CD4-positive, alpha-beta T cell (primary cell): ENCODE measurements around the gene FMNL2. TPM values are rescaled to one million over a fixed set of nuclear protein-coding genes. Genes with fewer than 3 reads are reported as not detected.

ENCODE experiments used
- ATAC-seq: fragments of 200-7000 bp; cut with Tn5 transposase; one replicate; pipeline ENCODE4 v1.10.0; 2022; ENCODE audit warnings: mild to moderate bottlenecking; ENCODE audit not compliant: poor library complexity
- CTCF ChIA-PET: fragments of 350-600 bp; sonication (Branson Sonifier 250); formaldehyde crosslinking; loops from one replicate; lab custom pipeline; 2021; ENCODE audit warnings: antibody characterized with exemption, inconsistent platforms; lab: Charles Lee
- POLR2A ChIA-PET: fragments of 350-600 bp; sonication (Branson Sonifier 250); formaldehyde crosslinking; loops from one replicate; lab custom pipeline; 2021; ENCODE audit warnings: antibody characterized with exemption, inconsistent platforms; lab: Charles Lee
- DNase-seq, 14 experiments: peaks; one replicate each; pipeline ENCODE4 v3.0.0-alpha.2; 2013 to 2020; ENCODE audit warnings: mixed read lengths in 2 of 14
- H3K27ac ChIP-seq, 2 donors: one replicate each; pipeline versions ENCODE4 v1.5.1 to v1.7.0; 2013; ENCODE audit warnings: low read length in 2 of 2, low read depth in 1 of 2, mild to moderate bottlenecking in 1 of 2
- H3K27me3 ChIP-seq, 2 experiments: 1 replicate in 1 of 2; 2 replicates in 1 of 2; pipeline versions ENCODE4 v1.6.1 to v1.7.0; 2013; ENCODE audit warnings: low read length in 2 of 2, control low read depth in 1 of 2, mild to moderate bottlenecking in 1 of 2, moderate library complexity in 1 of 2; ENCODE audit not compliant: insufficient read depth in 2 of 2, control insufficient read depth in 1 of 2
- H3K36me3 ChIP-seq: one replicate; pipeline ENCODE4 v1.6.1; 2013; ENCODE audit warnings: low read length, control low read depth; ENCODE audit not compliant: insufficient read depth
- H3K4me1 ChIP-seq: one replicate; pipeline ENCODE4 v1.6.1; 2013; ENCODE audit warnings: low read length, control low read depth; ENCODE audit not compliant: insufficient read depth
- H3K4me3 ChIP-seq: one replicate; pipeline ENCODE4 v1.5.1; 2013; ENCODE audit warnings: mild to moderate bottlenecking, low read length, moderate library complexity
- H3K9me3 ChIP-seq, 2 experiments: 1 replicate in 1 of 2; 2 replicates in 1 of 2; pipeline versions ENCODE4 v1.6.1 to v1.7.0; 2013; ENCODE audit warnings: low read length in 2 of 2, mild to moderate bottlenecking in 2 of 2, control low read depth in 1 of 2, moderate library complexity in 1 of 2; ENCODE audit not compliant: control insufficient read depth in 1 of 2, insufficient read depth in 1 of 2
- H3K27ac Mint-ChIP-seq: one replicate; pipeline ENCODE4 v1.8.0; 2020; ENCODE audit warnings: mixed read lengths
- H3K27me3 Mint-ChIP-seq: one replicate; pipeline ENCODE4 v1.8.0; 2021; ENCODE audit warnings: mixed read lengths
- H3K36me3 Mint-ChIP-seq: one replicate; pipeline ENCODE4 v1.8.0; 2021; ENCODE audit warnings: low read depth, mixed read lengths
- H3K4me1 Mint-ChIP-seq: one replicate; pipeline ENCODE4 v1.8.0; 2021; ENCODE audit warnings: low read depth, mixed read lengths
- H3K4me3 Mint-ChIP-seq: one replicate; pipeline ENCODE4 v1.8.0; 2020; ENCODE audit warnings: mild to moderate bottlenecking, mixed read lengths
- H3K9me3 Mint-ChIP-seq: one replicate; pipeline ENCODE4 v1.8.0; 2020; ENCODE audit warnings: mixed read lengths
- intact Hi-C, 2 experiments: fragments of 100-400 bp; cut with DNase I in 1 of 2; cut with micrococcal nuclease in 1 of 2; formaldehyde crosslinking; loops; one replicate each; pipeline versions ENCODE4 v1.15.1 to v1.9.0; 2023 to 2025; cut with DNase I, micrococcal nuclease
- total RNA-seq, 174 experiments: library from RNA in 2 of 174; stranded (reverse) in 2 of 174; gene quantifications; one replicate each; pipeline ENCODE4 v1.2.3 and lab custom pipeline; 2021 to 2026
- TF ChIP-seq, protein P1 (sequence below): fragments of 200-600 bp; IDR thresholded peaks from one replicate; pipeline ENCODE4 v1.8.0; 2022; ENCODE audit warnings: antibody characterized with exemption, mild to moderate bottlenecking

FMNL2 gene
- total RNA-seq, 2 experiments from 2014 or later = 0.30 to 0.31 TPM

GRCh38 chr2:152622219-152622618 lies 287.2 kb downstream of the FMNL2 start:
- ChIA-PET CTCF (no interaction called here), POLR2A (no interaction called here)
- DNase-seq (no peak), ATAC-seq (no peak)
- H3K9me3 Mint-ChIP-seq = no peaks in the 10 kb centered on the region
- Histone ChIP-seq H3K4me1 (no peaks in the 10 kb centered on the region), H3K36me3 (no peaks in the 10 kb centered on the region), H3K4me3 (no peak overlapping the region), H3K27ac (no peak overlapping the region), H3K27me3 (peaks cover 0 to 4% of the 10 kb centered on the region in 2 experiments), H3K9me3 (no peaks in the 10 kb centered on the region)
- H3K27me3 Mint-ChIP-seq = no peaks in the 10 kb centered on the region
- H3K27ac Mint-ChIP-seq = no peak overlapping the region
- intact Hi-C loops = no loop called here
- TF ChIP-seq, protein P1, sequence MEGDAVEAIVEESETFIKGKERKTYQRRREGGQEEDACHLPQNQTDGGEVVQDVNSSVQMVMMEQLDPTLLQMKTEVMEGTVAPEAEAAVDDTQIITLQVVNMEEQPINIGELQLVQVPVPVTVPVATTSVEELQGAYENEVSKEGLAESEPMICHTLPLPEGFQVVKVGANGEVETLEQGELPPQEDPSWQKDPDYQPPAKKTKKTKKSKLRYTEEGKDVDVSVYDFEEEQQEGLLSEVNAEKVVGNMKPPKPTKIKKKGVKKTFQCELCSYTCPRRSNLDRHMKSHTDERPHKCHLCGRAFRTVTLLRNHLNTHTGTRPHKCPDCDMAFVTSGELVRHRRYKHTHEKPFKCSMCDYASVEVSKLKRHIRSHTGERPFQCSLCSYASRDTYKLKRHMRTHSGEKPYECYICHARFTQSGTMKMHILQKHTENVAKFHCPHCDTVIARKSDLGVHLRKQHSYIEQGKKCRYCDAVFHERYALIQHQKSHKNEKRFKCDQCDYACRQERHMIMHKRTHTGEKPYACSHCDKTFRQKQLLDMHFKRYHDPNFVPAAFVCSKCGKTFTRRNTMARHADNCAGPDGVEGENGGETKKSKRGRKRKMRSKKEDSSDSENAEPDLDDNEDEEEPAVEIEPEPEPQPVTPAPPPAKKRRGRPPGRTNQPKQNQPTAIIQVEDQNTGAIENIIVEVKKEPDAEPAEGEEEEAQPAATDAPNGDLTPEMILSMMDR = no peak
- no peaks in the 10 kb centered on the region for H3K4me1 Mint-ChIP-seq
- H3K36me3 Mint-ChIP-seq = no peaks in the 10 kb centered on the region
- H3K4me3 Mint-ChIP-seq = no peak overlapping the region

GRCh38 chr2:152623076-152623740 lies 288.2 kb downstream of the FMNL2 start:
- no peaks in the 10 kb centered on the region for H3K36me3 Mint-ChIP-seq
- H3K27ac Mint-ChIP-seq = no peak overlapping the region
- no peaks in the 10 kb centered on the region for H3K9me3 ChIP-seq
- H3K4me1 Mint-ChIP-seq = no peaks in the 10 kb centered on the region
- ChIA-PET CTCF (no interaction called here), POLR2A (no interaction called here)
- no peak overlapping the region for H3K4me3 ChIP-seq
- TF ChIP-seq, protein P1 = no peak
- ATAC-seq (no peak), DNase-seq (no peak)
- intact Hi-C loops = no loop called here
- no peaks in the 10 kb centered on the region for H3K27me3 Mint-ChIP-seq
- H3K9me3 Mint-ChIP-seq = no peaks in the 10 kb centered on the region
- H3K4me1 ChIP-seq = no peaks in the 10 kb centered on the region
- no peak overlapping the region for H3K4me3 Mint-ChIP-seq
- H3K27ac ChIP-seq = no peak overlapping the region
- peaks cover 0 to 4% of the 10 kb centered on the region in 2 experiments for H3K27me3 ChIP-seq
- no peaks in the 10 kb centered on the region for H3K36me3 ChIP-seq

GRCh38 chr2:152623775-152624174 lies 288.8 kb downstream of the FMNL2 start:
- intact Hi-C loops = no loop called here
- TF ChIP-seq, protein P1 = no peak
- no peak overlapping the region for H3K4me3 ChIP-seq

More at GRCh38 chr2:152623775-152624174, 288.8 kb downstream of the FMNL2 start:
- Histone ChIP-seq H3K4me1 (no peaks in the 10 kb centered on the region), H3K36me3 (no peaks in the 10 kb centered on the region), H3K27ac (no peak overlapping the region), H3K27me3 (peaks cover 0 to 4% of the 10 kb centered on the region in 2 experiments), H3K9me3 (no peaks in the 10 kb centered on the region)
- H3K36me3 Mint-ChIP-seq = no peaks in the 10 kb centered on the region
- H3K9me3 Mint-ChIP-seq = no peaks in the 10 kb centered on the region
- H3K27me3 Mint-ChIP-seq = no peaks in the 10 kb centered on the region
- no peak overlapping the region for H3K27ac Mint-ChIP-seq
- DNase-seq (no peak), ATAC-seq (no peak)
- ChIA-PET POLR2A (no interaction called here), CTCF (no interaction called here)
- peaks cover under 1% of the 10 kb centered on the region for H3K4me1 Mint-ChIP-seq
- H3K4me3 Mint-ChIP-seq = no peak overlapping the region
